Endothelial cell of umbilical vein (primary cell): ENCODE data around the gene PMEL.

Experiments used
- EZH2 ChIP-seq: IDR thresholded peaks from 2 replicates; pipeline ENCODE4 v1.6.1; 2012; ENCODE audit warnings: borderline replicate concordance, low read depth, mild to moderate bottlenecking, moderate library complexity, low read length, inconsistent platforms; ENCODE audit not compliant: severe bottlenecking
- JUN ChIP-seq: IDR thresholded peaks from 2 replicates; pipeline ENCODE4 v1.6.1; 2011; ENCODE audit warnings: borderline replicate concordance, low read depth; ENCODE audit not compliant: insufficient read length, insufficient read depth
- MYC ChIP-seq: IDR thresholded peaks from one replicate; pipeline ENCODE4 v1.6.1; 2011; ENCODE audit warnings: mild to moderate bottlenecking, low read depth, low read length
- POLR2A ChIP-seq: IDR thresholded peaks from 2 replicates; pipeline ENCODE4 v1.6.1; 2012; ENCODE audit warnings: low read depth, mild to moderate bottlenecking, control low read depth, low read length
- POLR2AphosphoS5 ChIP-seq: IDR thresholded peaks from 2 replicates; pipeline ENCODE4 v1.6.1; 2012; ENCODE audit warnings: low read depth, mild to moderate bottlenecking, control low read depth, low read length, moderate library complexity; ENCODE audit not compliant: insufficient read depth
- TF ChIP-seq, protein P1 (sequence below), 2 donors: IDR thresholded peaks; 1 replicate in 1 of 2; 2 replicates in 1 of 2; pipeline ENCODE4 v1.5.1; 2011; ENCODE audit warnings: low read length in 2 of 2, mild to moderate bottlenecking in 2 of 2, moderate library complexity in 2 of 2, control low read depth in 1 of 2, inconsistent platforms in 1 of 2, low read depth in 1 of 2; ENCODE audit not compliant: insufficient read depth in 1 of 2; ENCODE audit errors: extremely low read depth in 1 of 2
- TF ChIP-seq, protein P2 (sequence below): IDR thresholded peaks from 2 replicates; pipeline ENCODE4 v1.6.1; 2011; ENCODE audit not compliant: insufficient read depth, insufficient read length

DNA sequence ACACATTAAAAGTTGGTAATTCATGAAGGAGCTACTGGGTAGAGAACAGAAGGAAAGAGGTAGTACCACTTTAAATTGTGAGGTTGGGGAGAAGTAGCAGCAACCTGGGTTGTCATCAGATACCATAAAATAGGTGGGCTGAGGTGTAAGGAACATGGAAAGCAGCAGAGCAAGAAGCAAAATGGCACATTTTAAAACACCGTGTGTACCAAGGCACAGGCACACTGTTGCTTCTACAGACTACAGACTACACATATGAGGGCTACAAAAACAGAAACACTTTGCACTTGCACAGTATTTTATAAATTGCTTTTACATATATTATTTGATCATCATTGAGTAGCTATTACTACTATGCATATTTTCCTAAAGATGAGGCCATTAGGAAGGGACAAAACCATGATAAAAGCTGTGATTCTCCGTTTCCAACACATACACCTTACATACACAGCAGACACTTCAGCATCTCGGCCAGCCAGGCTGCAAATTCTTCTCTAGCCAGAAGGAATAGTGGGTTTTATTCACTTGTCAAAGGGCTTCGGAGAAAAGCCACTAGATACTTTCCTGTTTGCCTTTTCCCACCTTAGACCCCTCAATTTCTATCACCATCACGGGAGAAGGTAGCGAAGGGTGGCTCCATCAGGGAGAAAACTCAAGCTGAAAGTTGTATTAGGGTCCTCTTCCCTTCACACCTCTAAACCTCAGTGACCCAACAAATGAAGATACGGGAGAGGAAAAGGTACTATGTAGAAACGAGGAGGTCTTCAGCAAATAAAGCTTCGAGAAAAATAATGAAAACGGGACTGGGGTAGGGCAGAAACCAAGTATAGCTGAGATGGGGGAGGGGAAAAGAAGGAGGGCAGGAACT is 39.7 kb downstream of the PMEL start:
- TF ChIP-seq, protein P1, sequence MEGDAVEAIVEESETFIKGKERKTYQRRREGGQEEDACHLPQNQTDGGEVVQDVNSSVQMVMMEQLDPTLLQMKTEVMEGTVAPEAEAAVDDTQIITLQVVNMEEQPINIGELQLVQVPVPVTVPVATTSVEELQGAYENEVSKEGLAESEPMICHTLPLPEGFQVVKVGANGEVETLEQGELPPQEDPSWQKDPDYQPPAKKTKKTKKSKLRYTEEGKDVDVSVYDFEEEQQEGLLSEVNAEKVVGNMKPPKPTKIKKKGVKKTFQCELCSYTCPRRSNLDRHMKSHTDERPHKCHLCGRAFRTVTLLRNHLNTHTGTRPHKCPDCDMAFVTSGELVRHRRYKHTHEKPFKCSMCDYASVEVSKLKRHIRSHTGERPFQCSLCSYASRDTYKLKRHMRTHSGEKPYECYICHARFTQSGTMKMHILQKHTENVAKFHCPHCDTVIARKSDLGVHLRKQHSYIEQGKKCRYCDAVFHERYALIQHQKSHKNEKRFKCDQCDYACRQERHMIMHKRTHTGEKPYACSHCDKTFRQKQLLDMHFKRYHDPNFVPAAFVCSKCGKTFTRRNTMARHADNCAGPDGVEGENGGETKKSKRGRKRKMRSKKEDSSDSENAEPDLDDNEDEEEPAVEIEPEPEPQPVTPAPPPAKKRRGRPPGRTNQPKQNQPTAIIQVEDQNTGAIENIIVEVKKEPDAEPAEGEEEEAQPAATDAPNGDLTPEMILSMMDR (IDR thresholded peaks at IDR 0.05; ENCODE audit: extremely low read depth in 1 of 2, insufficient read depth in 1 of 2, low read depth in 1 of 2, low read length in 2 of 2) = no peak
- no peak for TF ChIP-seq JUN
- TF ChIP-seq POLR2AphosphoS5 = no peak
- TF ChIP-seq POLR2A = no peak
- TF ChIP-seq, protein P2, sequence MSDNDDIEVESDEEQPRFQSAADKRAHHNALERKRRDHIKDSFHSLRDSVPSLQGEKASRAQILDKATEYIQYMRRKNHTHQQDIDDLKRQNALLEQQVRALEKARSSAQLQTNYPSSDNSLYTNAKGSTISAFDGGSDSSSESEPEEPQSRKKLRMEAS = no peak
- no peak for TF ChIP-seq MYC
- TF ChIP-seq EZH2 = no peak
